ENCODE data around the gene SLC44A1.

The SLC44A1 gene

DNA sequence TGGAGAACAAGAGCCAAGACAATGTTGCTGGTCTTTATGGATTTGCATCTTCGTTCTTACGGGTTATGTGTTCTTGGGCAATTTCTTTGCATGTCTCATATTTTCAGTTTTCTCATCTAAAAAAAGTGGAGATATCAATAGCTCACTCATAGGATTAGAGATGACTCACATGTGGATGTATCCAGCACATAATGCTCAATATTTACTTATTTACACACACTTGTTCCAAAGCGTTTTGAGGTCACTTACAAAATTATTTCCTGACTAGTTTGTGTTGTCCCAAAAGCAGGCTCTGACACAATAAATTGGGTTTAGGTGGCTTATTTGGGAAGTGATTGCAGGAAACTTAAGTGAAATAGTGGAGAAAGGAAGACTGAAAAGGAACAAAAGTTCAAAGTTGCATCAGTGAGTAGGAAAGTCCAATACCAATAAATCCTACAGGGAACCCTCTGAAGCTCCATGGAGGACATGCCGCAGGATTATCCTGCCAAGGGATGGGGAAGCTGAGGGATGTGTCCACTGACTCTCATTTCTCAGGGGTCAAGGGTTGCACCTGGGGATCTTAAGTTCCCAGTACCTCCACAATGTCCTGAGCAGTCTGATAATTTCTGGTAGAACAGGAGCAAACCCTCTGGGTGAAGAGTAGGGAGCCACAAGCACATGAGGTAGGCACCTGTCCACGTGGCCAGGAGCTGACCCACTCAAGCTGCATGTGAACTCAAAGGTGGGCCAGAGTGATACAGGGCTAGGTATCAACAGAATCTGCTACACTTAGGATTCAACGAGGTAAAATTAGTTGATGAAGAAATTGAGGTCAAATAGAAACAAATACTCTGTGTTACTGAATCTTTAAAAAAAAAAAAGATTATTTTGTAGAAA is 37.4 kb upstream of the SLC44A1 start:
- DNase-seq (ENCODE audit: low spot score): no peak
- TF ChIP-seq, protein P1, sequence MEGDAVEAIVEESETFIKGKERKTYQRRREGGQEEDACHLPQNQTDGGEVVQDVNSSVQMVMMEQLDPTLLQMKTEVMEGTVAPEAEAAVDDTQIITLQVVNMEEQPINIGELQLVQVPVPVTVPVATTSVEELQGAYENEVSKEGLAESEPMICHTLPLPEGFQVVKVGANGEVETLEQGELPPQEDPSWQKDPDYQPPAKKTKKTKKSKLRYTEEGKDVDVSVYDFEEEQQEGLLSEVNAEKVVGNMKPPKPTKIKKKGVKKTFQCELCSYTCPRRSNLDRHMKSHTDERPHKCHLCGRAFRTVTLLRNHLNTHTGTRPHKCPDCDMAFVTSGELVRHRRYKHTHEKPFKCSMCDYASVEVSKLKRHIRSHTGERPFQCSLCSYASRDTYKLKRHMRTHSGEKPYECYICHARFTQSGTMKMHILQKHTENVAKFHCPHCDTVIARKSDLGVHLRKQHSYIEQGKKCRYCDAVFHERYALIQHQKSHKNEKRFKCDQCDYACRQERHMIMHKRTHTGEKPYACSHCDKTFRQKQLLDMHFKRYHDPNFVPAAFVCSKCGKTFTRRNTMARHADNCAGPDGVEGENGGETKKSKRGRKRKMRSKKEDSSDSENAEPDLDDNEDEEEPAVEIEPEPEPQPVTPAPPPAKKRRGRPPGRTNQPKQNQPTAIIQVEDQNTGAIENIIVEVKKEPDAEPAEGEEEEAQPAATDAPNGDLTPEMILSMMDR (IDR thresholded peaks at IDR 0.05; ENCODE audit: extremely low read depth, missing control alignments): no peak

DNA sequence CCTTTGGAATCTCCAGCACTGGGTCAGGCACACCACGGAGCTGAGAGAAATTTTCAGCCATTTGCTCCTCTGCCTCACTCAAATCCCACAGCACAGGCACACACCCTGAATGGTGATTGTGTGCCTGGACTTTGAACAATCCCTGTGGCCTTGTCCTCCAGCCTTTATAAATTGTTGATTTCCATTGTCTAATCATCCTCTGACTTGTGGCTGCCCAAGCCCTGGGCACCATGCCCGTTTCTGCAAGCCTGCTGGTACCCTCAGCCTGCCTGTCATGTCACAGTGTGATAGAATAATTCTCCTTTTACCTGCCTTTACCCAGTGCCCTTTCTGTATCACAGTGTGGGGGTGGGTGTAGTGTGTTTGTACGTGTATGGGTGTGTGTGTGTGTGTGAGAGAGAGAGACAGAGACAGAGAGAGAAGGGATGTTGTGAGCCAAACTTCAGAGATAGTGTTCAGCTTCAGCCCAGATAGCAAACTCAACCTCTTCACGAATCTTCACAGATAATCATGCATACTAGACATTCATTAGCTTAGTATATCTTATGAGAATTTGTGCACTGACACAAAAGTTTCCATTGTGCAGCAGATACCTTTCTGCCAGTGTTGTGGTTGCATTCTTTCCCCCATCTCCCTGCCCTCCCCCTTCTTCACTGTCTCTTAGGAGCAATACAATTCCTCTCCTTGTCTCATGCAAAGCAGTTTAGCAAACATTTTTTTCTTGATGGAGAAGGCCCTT is 27.8 kb upstream of the SLC44A1 start:
- DNase-seq (ENCODE audit: low spot score): no peak
- TF ChIP-seq, protein P1 (IDR thresholded peaks at IDR 0.05; ENCODE audit: extremely low read depth, missing control alignments): no peak

GRCh38 chr9:105218673-105219072 is 25.8 kb upstream of the SLC44A1 start:
- no peak for DNase-seq (ENCODE audit: low spot score)
- TF ChIP-seq, protein P1 (IDR thresholded peaks at IDR 0.05; ENCODE audit: extremely low read depth, missing control alignments): no peak

- TF ChIP-seq, protein P1 (IDR thresholded peaks at IDR 0.05; ENCODE audit: extremely low read depth, missing control alignments): no peak
- DNase-seq (ENCODE audit: low spot score): no peak
Observed at GRCh38 chr9:105219291-105219805, 25.1 kb upstream of the SLC44A1 start.

GRCh38 chr9:105220451-105220850 is 24.0 kb upstream of the SLC44A1 start:
- no peak for DNase-seq (ENCODE audit: low spot score)
- TF ChIP-seq, protein P1 (IDR thresholded peaks at IDR 0.05; ENCODE audit: extremely low read depth, missing control alignments): no peak

DNA sequence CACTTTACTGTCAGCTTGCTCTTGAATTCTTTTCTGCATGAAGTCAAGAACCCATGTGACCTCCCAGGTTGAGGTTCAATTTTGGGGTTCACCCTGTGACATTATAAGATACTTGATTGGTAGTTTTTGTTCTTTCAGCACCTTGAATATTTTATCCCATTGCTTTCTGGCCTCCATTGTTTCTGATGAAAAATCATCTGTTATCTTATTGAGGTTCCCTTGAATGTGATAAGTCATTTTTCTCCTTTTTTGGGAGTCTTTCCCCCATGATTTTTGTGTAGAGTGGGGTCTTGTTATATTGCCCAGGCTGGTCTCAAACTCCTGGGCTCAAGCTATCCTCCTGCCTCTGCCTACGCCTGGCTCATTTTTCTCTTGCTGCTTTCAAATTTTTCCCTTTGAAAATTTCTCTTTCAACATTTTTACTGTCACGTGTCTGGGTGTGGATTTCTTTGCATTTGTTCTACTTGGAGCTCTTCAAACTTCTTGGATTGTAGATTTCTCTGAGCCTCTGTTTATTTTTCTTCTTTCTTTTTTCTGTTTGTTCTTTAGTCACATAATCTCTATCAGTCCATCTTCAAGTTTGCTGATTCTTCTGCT is 20.8 kb upstream of the SLC44A1 start:
- TF ChIP-seq, protein P1 (IDR thresholded peaks at IDR 0.05; ENCODE audit: extremely low read depth, missing control alignments): no peak
- no peak for DNase-seq (ENCODE audit: low spot score)
